Measurements from ENCODE around the gene NCR2.
A peak's percentile ranks its signal among the peaks of the same experiment; 100 is the strongest.

Gene NCR2

DNA sequence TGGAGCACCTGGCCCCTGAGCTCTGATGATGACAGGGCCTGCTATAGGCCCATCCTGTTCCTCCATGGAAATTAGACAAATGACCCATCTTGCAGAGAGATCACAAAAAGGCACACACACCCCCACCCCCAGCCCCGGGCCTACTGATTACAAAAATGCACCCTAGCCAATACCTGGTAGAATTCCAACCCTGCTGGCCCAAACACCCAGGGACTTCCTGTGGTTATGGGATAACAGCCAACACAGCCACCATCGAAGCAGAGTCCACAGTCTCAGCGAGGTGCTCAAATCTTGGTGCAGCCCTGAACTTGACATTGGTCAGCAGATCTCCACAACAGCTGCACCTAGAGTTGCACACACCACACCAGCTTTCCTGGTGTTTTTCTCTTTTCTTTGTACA lies 17.0 kb downstream of the NCR2 start:
- no peak overlapping the region for H3K27ac ChIP-seq
- TF ChIP-seq, protein P1, sequence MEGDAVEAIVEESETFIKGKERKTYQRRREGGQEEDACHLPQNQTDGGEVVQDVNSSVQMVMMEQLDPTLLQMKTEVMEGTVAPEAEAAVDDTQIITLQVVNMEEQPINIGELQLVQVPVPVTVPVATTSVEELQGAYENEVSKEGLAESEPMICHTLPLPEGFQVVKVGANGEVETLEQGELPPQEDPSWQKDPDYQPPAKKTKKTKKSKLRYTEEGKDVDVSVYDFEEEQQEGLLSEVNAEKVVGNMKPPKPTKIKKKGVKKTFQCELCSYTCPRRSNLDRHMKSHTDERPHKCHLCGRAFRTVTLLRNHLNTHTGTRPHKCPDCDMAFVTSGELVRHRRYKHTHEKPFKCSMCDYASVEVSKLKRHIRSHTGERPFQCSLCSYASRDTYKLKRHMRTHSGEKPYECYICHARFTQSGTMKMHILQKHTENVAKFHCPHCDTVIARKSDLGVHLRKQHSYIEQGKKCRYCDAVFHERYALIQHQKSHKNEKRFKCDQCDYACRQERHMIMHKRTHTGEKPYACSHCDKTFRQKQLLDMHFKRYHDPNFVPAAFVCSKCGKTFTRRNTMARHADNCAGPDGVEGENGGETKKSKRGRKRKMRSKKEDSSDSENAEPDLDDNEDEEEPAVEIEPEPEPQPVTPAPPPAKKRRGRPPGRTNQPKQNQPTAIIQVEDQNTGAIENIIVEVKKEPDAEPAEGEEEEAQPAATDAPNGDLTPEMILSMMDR (conservative IDR thresholded peaks at IDR 0.05) = no peak

DNA sequence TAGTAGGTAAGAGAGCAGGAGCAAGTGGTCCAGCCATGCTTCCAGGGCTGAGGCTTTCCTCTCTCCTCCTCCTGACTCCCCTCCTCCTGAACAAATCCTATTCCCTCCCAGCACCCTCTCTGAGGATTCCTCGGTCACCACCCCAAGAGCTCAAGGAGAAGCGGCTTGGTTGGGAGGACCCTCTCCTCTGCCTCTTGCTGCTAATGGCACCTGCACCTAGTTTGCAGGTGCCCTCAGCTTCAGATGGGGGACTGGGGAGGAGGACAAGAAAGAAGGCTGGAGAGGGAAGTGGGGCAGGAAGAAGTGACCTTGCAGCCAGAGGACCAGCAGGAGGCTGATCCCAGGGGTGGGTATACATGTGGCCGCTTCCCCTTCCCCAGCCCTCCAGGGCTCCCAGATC lies 17.5 kb downstream of the NCR2 start:
- TF ChIP-seq, protein P1 (conservative IDR thresholded peaks at IDR 0.05) = no peak
- no peak overlapping the region for H3K27ac ChIP-seq

DNA sequence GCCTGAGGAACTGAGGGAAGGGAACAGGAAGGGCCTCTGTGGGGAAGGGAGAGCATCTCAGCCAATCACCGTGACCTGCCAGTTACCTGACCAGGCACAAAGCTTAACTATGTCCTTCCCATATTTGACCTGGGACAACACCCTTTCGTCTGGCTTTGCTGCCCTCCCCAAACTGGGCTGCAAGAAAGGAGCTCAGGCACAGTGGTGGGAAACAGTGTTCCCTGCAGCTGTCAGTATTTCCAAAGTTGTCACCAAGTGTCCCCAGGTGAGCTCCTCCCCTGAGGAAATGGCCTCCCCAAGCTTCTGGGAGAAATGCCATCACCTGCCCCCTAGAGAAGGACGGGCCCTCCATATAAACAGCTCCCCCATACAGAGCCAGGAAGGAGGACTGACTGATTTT lies 17.9 kb downstream of the NCR2 start:
- no peak overlapping the region for H3K27ac ChIP-seq

DNA sequence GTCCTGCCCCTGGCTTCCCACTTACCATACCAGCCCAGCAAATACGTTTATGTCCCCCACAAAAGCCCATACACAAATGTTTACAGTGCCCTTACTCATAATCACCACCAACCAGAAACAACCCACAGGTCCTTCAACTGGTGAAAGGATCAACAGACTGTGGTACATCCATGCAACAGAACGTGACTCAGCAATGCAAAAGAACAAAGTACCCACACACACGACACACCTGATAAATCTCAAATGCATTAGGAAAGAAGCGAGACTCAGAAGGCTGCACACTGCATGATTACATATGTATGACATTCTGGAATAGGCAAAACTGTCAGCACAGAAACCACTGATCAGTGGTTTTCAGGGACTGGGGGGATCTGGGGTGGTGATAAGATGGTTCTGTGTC lies 20.5 kb downstream of the NCR2 start:
- H3K27ac ChIP-seq = no peak overlapping the region
- TF ChIP-seq, protein P1 (conservative IDR thresholded peaks at IDR 0.05) = no peak

More for the DNA sequence above, 17.9 kb downstream of the NCR2 start:
- TF ChIP-seq, protein P1 (conservative IDR thresholded peaks at IDR 0.05) = no peak

DNA sequence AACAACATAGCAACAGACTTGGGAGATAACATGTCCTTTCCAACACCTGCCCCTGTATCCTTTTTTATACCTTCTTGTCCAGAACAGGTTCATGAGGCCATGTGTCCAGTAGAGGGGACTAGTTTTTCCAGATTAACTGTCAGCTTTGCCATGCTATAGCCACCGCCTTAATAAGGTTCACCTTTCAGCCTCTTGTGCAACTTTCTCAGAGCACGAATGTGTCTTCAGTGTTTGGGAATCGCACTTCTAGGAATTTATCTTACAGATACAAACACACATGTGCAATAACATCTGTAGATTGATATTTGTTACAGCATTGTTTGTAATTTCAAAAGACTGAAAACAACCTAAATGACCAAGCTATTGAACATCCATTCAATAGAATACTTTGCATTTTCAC lies 21.4 kb downstream of the NCR2 start:
- TF ChIP-seq, protein P1 (conservative IDR thresholded peaks at IDR 0.05) = peak; percentile 19; the same call in 1 of the 2 replicates

DNA sequence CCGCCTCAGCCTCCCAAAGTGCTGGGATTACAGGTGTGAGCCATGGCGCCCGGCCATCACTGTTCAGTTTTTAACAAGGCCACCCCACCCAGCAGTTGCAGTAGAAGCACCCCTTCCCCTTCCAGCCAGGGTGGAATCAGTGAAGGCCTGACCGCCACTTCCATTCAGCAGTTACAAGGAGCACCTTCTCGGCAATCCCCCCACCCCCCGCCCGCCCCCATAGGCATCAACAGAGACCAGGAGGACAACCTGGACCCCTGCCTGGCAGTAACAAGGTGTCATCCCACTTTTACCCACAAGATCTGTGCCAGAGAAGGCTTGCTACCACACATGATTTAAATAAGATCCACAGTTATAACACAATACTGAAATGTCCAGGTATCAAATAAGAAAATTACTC lies 23.1 kb downstream of the NCR2 start:
- TF ChIP-seq, protein P1 (conservative IDR thresholded peaks at IDR 0.05) = no peak
- no peak overlapping the region for H3K27ac ChIP-seq

More for the DNA sequence above, 21.4 kb downstream of the NCR2 start:
- H3K27ac ChIP-seq = no peak overlapping the region

DNA sequence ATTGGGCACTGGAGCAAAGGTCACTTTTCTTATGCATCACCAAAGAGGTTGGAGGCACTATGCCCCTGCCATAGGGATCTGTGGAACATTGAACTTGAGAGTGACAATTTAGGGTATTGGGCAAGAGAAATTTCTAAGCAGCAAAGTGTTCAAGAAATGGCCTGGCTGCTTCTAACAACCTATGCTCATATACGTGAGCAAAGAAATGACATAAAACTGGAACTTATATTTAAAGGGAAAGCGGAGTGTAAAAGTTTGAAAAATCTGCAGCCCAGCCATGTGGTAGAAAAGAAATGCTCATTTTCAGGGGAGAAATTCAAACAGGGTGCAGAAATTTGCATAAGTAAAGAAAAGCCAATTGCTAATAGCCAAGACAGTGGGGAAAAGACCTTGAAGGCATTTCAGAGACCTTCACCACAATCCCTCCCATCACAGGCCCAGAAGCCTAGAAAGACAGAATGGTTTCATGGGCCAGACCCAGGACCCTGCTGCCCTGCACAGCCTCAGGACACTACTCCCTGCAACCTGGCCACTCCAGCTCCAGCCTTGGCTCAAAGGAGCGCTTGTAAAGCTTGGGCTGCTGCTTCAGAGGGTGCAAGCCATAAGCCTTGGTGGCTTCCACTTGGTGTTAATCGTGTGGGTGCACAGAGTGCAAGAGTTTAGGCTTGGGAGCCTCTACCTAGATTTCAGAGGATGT lies 24.4 kb downstream of the NCR2 start:
- TF ChIP-seq, protein P1 (conservative IDR thresholded peaks at IDR 0.05) = no peak
- H3K27ac ChIP-seq = no peak overlapping the region
